ENCODE results near the gene GALNT13. TPM values are rescaled to one million over a fixed set of nuclear protein-coding genes. Genes with fewer than 3 reads are reported as not detected.

GALNT13 gene
- total and polyA plus RNA-seq, 4 donors, result not detected

DNA sequence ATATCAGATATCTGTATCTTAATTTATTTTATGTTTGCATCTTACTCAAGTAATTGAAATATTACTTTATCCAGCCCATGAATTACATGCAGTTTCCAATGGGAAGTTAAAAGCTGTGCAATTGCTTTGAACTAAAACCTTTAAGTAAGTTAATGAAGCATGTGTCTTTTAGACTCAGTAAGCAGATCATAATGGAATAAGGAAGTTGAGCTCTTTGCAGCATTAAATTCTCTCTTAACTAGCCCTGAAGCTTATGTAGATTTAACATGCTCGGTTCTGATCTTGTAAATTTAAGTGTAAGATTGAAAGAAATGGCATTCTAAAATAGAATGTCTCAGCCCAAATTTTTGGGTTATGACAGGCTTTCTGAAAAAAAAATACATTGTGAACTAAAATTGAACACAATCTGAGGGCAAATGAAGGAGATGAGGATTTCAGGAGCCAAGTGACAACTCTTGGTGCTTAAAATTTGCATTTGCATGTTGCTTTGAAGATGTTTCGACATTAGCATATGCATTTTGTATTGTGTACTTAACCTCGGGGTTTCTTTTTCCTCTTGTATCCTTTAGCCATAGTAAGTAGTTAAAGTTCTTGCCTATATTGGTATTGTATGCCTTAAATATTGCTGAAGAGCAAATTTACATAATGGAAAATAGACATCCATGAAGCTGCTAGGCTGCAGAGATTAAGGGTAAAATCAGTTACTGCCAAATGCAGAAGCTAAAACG lies 529.0 kb downstream of the GALNT13 start (continued):
- TF ChIP-seq, protein P1, sequence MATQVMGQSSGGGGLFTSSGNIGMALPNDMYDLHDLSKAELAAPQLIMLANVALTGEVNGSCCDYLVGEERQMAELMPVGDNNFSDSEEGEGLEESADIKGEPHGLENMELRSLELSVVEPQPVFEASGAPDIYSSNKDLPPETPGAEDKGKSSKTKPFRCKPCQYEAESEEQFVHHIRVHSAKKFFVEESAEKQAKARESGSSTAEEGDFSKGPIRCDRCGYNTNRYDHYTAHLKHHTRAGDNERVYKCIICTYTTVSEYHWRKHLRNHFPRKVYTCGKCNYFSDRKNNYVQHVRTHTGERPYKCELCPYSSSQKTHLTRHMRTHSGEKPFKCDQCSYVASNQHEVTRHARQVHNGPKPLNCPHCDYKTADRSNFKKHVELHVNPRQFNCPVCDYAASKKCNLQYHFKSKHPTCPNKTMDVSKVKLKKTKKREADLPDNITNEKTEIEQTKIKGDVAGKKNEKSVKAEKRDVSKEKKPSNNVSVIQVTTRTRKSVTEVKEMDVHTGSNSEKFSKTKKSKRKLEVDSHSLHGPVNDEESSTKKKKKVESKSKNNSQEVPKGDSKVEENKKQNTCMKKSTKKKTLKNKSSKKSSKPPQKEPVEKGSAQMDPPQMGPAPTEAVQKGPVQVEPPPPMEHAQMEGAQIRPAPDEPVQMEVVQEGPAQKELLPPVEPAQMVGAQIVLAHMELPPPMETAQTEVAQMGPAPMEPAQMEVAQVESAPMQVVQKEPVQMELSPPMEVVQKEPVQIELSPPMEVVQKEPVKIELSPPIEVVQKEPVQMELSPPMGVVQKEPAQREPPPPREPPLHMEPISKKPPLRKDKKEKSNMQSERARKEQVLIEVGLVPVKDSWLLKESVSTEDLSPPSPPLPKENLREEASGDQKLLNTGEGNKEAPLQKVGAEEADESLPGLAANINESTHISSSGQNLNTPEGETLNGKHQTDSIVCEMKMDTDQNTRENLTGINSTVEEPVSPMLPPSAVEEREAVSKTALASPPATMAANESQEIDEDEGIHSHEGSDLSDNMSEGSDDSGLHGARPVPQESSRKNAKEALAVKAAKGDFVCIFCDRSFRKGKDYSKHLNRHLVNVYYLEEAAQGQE (IDR thresholded peaks at IDR 0.05), result no peak
- no peak for TF ChIP-seq RAD21 (IDR thresholded peaks at IDR 0.05)
- no peak for TF ChIP-seq FOXA2 (IDR thresholded peaks at IDR 0.05)
- TF ChIP-seq TAF1 (conservative IDR thresholded peaks at IDR 0.05), result no peak
- no peak for TF ChIP-seq FOXA1 (IDR thresholded peaks at IDR 0.05)
- no peak for TF ChIP-seq RXRA (IDR thresholded peaks at IDR 0.05)
- TF ChIP-seq, protein P2, sequence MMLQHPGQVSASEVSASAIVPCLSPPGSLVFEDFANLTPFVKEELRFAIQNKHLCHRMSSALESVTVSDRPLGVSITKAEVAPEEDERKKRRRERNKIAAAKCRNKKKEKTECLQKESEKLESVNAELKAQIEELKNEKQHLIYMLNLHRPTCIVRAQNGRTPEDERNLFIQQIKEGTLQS (IDR thresholded peaks at IDR 0.05), result no peak
- no peak for TF ChIP-seq SP1 (IDR thresholded peaks at IDR 0.05)

DNA sequence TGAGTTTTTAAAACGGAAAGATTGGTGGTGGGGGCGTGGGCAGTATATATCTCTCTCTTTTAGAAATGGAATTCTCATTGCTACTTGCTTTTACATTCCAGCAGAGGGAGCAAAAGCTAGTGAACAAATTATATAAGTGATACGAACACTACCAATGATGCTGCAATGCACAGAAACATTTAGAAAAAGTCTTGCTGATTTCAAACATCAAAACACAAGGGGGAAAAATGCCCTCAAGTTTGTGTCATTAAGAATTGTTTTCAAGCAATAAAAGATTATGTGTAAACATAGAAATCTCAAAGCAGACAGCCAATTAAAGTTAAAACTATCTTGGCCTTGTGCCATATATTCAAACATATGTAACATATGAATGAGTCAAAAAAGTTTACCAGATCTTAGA lies 530.5 kb downstream of the GALNT13 start:
- TF ChIP-seq, protein P3, sequence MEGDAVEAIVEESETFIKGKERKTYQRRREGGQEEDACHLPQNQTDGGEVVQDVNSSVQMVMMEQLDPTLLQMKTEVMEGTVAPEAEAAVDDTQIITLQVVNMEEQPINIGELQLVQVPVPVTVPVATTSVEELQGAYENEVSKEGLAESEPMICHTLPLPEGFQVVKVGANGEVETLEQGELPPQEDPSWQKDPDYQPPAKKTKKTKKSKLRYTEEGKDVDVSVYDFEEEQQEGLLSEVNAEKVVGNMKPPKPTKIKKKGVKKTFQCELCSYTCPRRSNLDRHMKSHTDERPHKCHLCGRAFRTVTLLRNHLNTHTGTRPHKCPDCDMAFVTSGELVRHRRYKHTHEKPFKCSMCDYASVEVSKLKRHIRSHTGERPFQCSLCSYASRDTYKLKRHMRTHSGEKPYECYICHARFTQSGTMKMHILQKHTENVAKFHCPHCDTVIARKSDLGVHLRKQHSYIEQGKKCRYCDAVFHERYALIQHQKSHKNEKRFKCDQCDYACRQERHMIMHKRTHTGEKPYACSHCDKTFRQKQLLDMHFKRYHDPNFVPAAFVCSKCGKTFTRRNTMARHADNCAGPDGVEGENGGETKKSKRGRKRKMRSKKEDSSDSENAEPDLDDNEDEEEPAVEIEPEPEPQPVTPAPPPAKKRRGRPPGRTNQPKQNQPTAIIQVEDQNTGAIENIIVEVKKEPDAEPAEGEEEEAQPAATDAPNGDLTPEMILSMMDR (IDR thresholded peaks at IDR 0.05; ENCODE audit: low read depth, low read length, missing input control), result peak; percentile 54
- peak; percentile 65 to 71 for TF ChIP-seq RAD21 (IDR thresholded peaks at IDR 0.05)
- no peak for TF ChIP-seq FOXA2 (IDR thresholded peaks at IDR 0.05)
- no peak for TF ChIP-seq YY1 (IDR thresholded peaks at IDR 0.05)
- TF ChIP-seq, protein P4, sequence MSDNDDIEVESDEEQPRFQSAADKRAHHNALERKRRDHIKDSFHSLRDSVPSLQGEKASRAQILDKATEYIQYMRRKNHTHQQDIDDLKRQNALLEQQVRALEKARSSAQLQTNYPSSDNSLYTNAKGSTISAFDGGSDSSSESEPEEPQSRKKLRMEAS (IDR thresholded peaks at IDR 0.05), result no peak
- TF ChIP-seq EGR1 (IDR thresholded peaks at IDR 0.05; ENCODE audit: low read depth in 2 of 2), result no peak
- no peak overlapping the region for H3K4me3 ChIP-seq (ENCODE audit: low read depth in 1 of 3, low read length in 3 of 3)
- no peaks in the 10 kb centered on the region for H3K9me3 ChIP-seq (ENCODE audit: control insufficient read depth in 4 of 4, low read length in 3 of 4)
- no peak overlapping the region for H3K27ac ChIP-seq (ENCODE audit: low read depth in 1 of 2, low read length in 2 of 2)
- H3K36me3 ChIP-seq (ENCODE audit: control insufficient read depth in 4 of 4, insufficient read depth in 3 of 4, low read depth in 1 of 4, low read length in 3 of 4), result no peaks in the 10 kb centered on the region
- no peaks in the 10 kb centered on the region for H3K27me3 ChIP-seq (ENCODE audit: control insufficient read depth in 4 of 4, insufficient read depth in 4 of 4, low read length in 3 of 4)
- H3K9ac ChIP-seq (ENCODE audit: low read depth in 1 of 2, low read length in 2 of 2), result no peak overlapping the region
- no peak for DNase-seq (ENCODE audit: low spot score)
- no peaks in the 10 kb centered on the region for H3K4me1 ChIP-seq (ENCODE audit: control insufficient read depth in 4 of 4, insufficient read depth in 4 of 4, low read length in 3 of 4)
- 12% methylated on average over 3 of the region's 3 CpGs for WGBS

DNA sequence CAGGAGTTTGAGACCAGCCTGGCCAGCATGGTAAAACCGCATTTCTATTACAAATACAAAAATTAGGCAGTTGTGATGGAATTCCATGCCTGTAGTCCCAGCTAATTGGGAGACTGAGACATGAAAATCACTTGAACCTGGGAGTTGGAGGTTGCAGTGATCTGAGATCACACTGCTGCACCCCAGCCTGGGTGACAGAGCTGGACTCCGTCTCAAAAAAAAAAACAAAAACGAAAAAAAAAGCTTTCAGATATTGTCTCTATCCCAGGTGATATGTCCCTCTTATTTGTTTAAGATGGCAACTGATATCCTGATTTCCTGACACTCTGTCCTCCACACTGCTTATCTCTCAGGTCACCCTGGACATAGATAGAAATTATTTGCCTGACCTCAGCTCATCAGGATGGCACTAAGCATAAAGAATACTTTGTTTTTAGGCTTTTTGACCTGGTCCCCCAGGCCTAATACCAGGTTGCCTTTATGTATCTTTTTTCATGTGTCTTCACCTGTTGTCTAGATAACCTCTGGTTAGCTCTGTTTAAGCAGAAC lies 531.6 kb downstream of the GALNT13 start:
- H3K27ac ChIP-seq (ENCODE audit: low read depth in 1 of 2, low read length in 2 of 2), result no peak overlapping the region
- H3K9ac ChIP-seq (ENCODE audit: low read depth in 1 of 2, low read length in 2 of 2), result no peak overlapping the region
- no peak for DNase-seq (ENCODE audit: low spot score)
- no peaks in the 10 kb centered on the region for H3K9me3 ChIP-seq (ENCODE audit: control insufficient read depth in 4 of 4, low read length in 3 of 4)
- WGBS, result 76% methylated on average over 3 of the region's 3 CpGs
- no peaks in the 10 kb centered on the region for H3K4me1 ChIP-seq (ENCODE audit: control insufficient read depth in 4 of 4, insufficient read depth in 4 of 4, low read length in 3 of 4)
- H3K36me3 ChIP-seq (ENCODE audit: control insufficient read depth in 4 of 4, insufficient read depth in 3 of 4, low read depth in 1 of 4, low read length in 3 of 4), result no peaks in the 10 kb centered on the region
- TF ChIP-seq SP1 (IDR thresholded peaks at IDR 0.05) (no peak), FOXA2 (IDR thresholded peaks at IDR 0.05) (no peak), YY1 (IDR thresholded peaks at IDR 0.05) (no peak), EGR1 (IDR thresholded peaks at IDR 0.05; ENCODE audit: low read depth in 2 of 2) (no peak), FOXA1 (IDR thresholded peaks at IDR 0.05) (no peak)
- H3K4me3 ChIP-seq (ENCODE audit: low read depth in 1 of 3, low read length in 3 of 3), result no peak overlapping the region
- H3K27me3 ChIP-seq (ENCODE audit: control insufficient read depth in 4 of 4, insufficient read depth in 4 of 4, low read length in 3 of 4), result no peaks in the 10 kb centered on the region

Measured in liver (tissue), 9 donors.